Stimulated activated effector memory CD8-positive, alpha-beta T cell treated with anti-CD3 and anti-CD28 coated beads, Interleukin-12 subunit alpha, Interleukin-12 subunit beta, amount 100 ng/mL, for 72 hours (primary cell): ENCODE results near the gene EFCAB13.

Source experiments
- ATAC-seq: fragments of 150-1000 bp; cut with Tn5 transposase; 2 replicates; pipeline ENCODE4 v1.10.0; 2021
- DNase-seq, 2 donors: peaks; one replicate each; pipeline ENCODE4 v3.0.0; 2021 to 2022; ENCODE audit warnings: low spot score in 2 of 2
- H3K27ac Mint-ChIP-seq: one replicate; pipeline ENCODE4 v1.8.0; 2022; ENCODE audit warnings: mild to moderate bottlenecking, mixed read lengths
- H3K36me3 Mint-ChIP-seq: one replicate; pipeline ENCODE4 v1.8.0; 2022; ENCODE audit warnings: mild to moderate bottlenecking, mixed read lengths
- H3K4me1 Mint-ChIP-seq: one replicate; pipeline ENCODE4 v1.8.0; 2022; ENCODE audit warnings: mixed read lengths
- H3K4me3 Mint-ChIP-seq: one replicate; pipeline ENCODE4 v1.8.0; 2022; ENCODE audit warnings: mild to moderate bottlenecking, mixed read lengths
- H3K9me3 Mint-ChIP-seq: one replicate; pipeline ENCODE4 v1.8.0; 2022; ENCODE audit warnings: mixed read lengths

Gene EFCAB13

GRCh38 chr17:47323382-47324223 lies at the start of gene EFCAB13:
TSS of gene EFCAB13 (plus strand) at chr17:47323955. CDS start at chr17:47328354, 4,399 bp downstream.
- Mint-ChIP-seq H3K27ac (peak within 1 kb of the TSS; percentile 83), H3K36me3 (no peaks in the 10 kb centered on the region), H3K9me3 (no peaks in the 10 kb centered on the region), H3K4me1 (peaks cover 19% of the 10 kb centered on the region), H3K4me3 (peak within 1 kb of the TSS; percentile 87)
- DNase-seq (peak; percentile 75 to 92), ATAC-seq (peak; percentile 93)

DNA sequence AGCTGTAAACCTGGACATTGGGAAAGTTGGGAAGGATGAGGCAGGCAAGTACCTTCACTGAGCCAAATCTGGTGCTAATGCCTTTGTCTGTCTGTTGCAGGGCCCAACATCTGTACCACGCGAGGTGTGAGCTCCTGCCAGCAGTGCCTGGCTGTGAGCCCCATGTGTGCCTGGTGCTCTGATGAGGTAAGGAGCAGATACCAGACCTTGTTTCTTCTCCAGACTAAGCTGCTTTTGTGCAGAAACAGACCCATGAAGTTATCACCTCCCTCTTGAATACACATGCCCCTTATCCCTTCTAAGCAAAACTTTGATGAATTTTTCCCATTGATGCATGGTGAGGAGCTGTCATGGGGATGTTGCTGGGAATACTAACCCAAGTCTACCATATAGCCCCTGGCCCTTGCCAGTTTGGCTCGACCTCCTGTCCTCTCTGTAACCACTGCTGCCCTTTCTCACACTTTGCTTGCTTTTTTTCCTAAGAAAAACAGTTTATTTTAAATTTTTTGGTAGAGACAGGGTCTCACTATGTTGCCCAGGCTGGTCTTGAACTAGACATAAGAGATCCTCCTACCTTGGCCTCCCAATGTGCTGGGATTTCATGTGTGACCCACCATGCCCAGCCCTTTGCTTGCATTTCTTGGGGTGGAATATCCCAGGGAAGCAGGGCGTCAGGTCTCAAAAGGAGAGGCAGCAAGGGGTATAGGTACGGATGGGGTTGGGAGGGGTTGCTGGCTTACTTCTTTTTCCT lies 49.3 kb upstream of the EFCAB13 start:
- no peak overlapping the region for H3K4me3 Mint-ChIP-seq
- H3K4me1 Mint-ChIP-seq: no peaks in the 10 kb centered on the region
- no peak for ATAC-seq
- H3K36me3 Mint-ChIP-seq: no peaks in the 10 kb centered on the region
- DNase-seq: no peak
- H3K27ac Mint-ChIP-seq: no peak overlapping the region
- H3K9me3 Mint-ChIP-seq: peaks cover 2% of the 10 kb centered on the region

DNA sequence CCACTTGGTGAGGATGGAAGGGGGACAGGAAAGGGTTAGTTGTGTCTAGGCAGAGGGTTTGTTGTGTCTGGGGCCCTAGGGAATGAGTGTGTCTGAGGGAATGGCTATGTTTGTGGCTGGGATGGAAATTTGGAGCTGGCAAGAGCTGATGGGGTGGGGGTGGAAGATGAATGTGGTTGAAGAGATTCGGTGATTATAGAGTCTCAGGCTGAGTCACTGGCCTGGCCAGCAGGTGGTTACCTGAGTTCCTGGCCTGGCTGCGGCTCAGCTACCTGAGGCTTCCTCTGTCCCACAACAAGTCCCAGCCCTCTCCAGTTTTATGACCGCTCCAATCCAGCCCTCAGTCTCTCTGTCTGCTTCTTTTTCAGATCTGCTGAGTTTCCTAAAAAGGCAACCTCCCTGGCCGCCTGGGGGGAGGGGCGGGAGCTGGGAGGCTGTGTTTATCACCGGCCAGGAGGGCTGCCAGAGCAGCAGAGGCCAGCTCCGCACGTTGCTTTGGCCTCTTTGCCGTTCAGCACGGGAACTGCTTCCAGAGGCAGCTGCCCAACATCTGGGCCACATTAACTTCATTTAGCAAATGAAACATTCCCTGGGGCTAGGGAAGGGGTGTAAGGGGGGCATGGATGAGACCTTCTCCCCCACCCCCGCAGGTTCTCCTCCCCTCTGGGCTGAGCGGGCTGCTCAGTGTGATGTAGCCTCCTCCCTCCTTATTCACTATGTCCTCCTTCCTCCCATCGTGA lies 48.3 kb upstream of the EFCAB13 start:
- Mint-ChIP-seq H3K27ac (no peak overlapping the region), H3K4me1 (no peaks in the 10 kb centered on the region), H3K9me3 (no peaks in the 10 kb centered on the region), H3K4me3 (no peak overlapping the region), H3K36me3 (no peaks in the 10 kb centered on the region)
- no peak for ATAC-seq
- DNase-seq: no peak

GRCh38 chr17:47276444-47276843 lies 47.3 kb upstream of the EFCAB13 start:
- no peaks in the 10 kb centered on the region for H3K4me1 Mint-ChIP-seq
- DNase-seq (no peak), ATAC-seq (no peak)
- H3K36me3 Mint-ChIP-seq: no peaks in the 10 kb centered on the region
- H3K9me3 Mint-ChIP-seq: no peaks in the 10 kb centered on the region
- no peak overlapping the region for H3K4me3 Mint-ChIP-seq
- H3K27ac Mint-ChIP-seq: no peak overlapping the region

GRCh38 chr17:47276868-47277267 lies 46.9 kb upstream of the EFCAB13 start:
- no peaks in the 10 kb centered on the region for H3K9me3 Mint-ChIP-seq
- no peak overlapping the region for H3K4me3 Mint-ChIP-seq
- ATAC-seq (no peak), DNase-seq (no peak)
- H3K4me1 Mint-ChIP-seq: no peaks in the 10 kb centered on the region
- H3K27ac Mint-ChIP-seq: no peak overlapping the region
- H3K36me3 Mint-ChIP-seq: no peaks in the 10 kb centered on the region

GRCh38 chr17:47277921-47278320 lies 45.8 kb upstream of the EFCAB13 start:
- ATAC-seq (no peak), DNase-seq (no peak)
- Mint-ChIP-seq H3K36me3 (no peaks in the 10 kb centered on the region), H3K4me3 (no peak overlapping the region), H3K27ac (no peak overlapping the region), H3K4me1 (no peaks in the 10 kb centered on the region), H3K9me3 (no peaks in the 10 kb centered on the region)

GRCh38 chr17:47278561-47278960 lies 45.2 kb upstream of the EFCAB13 start:
- Mint-ChIP-seq H3K27ac (peak overlapping the region; percentile 49), H3K36me3 (no peaks in the 10 kb centered on the region), H3K4me3 (no peak overlapping the region), H3K9me3 (no peaks in the 10 kb centered on the region), H3K4me1 (no peaks in the 10 kb centered on the region)
- DNase-seq (no peak), ATAC-seq (no peak)

DNA sequence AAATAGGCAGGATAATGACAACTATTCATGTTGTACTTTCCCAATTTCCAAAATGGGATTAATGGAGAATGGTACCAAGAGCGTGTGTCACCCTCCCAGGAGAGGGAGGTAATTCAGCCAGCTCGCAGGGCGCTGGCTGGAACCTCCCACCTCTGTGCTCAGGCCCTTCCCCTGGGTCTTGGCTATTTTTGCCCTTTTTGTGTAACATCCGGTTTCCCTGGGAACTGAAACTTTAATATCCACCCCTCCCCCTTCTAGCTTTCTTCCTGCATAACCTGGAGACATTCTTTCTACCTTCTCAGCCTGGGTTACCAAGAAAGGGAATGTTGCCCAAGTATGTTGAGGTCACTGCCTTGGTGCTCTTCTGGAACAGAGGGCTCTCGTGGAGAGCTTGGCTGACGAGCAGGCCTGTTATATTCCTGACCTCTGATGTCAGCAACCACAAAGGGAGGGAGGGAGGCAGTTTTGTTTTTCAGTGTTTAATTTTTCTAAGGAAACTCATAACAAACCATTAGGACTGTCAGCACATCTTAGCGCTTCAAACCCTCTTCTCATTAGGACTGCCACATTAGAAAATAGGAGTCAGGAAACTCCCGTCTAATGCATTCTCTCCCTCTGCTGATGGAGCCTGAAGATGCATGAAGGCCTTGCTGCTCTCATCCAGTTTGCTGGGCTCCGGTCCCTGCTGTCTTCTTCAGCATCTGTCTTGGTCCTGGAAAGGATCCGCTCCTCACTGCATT lies 44.5 kb upstream of the EFCAB13 start:
- no peak overlapping the region for H3K4me3 Mint-ChIP-seq
- H3K4me1 Mint-ChIP-seq: no peaks in the 10 kb centered on the region
- DNase-seq: no peak
- peak overlapping the region; percentile 49 for H3K27ac Mint-ChIP-seq
- H3K36me3 Mint-ChIP-seq: no peaks in the 10 kb centered on the region
- no peaks in the 10 kb centered on the region for H3K9me3 Mint-ChIP-seq
- no peak for ATAC-seq

DNA sequence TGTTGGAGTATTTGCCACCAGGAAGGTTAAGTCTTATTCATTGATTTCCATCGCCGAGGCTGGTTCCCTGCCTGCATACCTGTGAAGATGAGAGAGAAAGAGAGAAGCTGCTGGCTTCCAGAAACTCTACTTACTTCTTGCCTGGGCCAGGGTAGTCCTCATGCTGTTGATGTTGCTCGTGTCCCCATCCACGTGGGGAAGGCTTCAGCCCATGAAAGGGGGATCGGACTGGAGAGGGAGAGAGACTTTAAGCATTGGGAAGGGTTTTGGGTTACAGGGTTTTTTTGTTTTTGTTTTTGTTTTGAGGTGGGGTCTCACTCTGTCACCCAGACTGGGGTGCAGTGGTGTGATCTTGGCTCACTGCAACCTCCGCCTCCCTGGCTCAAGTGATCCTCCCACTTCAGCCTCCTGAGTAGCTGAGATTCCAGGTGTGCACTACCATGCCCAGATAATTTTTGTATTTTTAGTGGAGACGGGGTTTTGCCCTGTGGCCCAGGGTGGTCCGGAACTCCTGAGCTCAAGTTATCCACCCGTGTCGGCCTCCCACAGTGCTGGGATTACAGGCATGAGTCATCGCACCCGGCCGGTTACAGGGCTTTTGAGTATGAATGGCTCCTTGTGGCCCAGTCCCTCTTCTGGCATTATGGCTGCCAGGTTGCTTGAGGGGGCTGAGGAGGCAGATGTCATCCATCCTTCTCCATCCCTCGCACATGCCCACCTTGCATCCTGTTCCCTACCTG lies 43.5 kb upstream of the EFCAB13 start:
- Mint-ChIP-seq H3K27ac (no peak overlapping the region), H3K4me3 (no peak overlapping the region), H3K36me3 (no peaks in the 10 kb centered on the region), H3K4me1 (no peaks in the 10 kb centered on the region), H3K9me3 (no peaks in the 10 kb centered on the region)
- DNase-seq: no peak
- no peak for ATAC-seq

- Mint-ChIP-seq H3K4me1 (peaks cover 4% of the 10 kb centered on the region), H3K36me3 (no peaks in the 10 kb centered on the region), H3K27ac (no peak overlapping the region), H3K4me3 (no peak overlapping the region), H3K9me3 (no peaks in the 10 kb centered on the region)
- ATAC-seq: no peak
- DNase-seq: no peak
Measured at GRCh38 chr17:47281216-47281615, 42.5 kb upstream of the EFCAB13 start.

DNA sequence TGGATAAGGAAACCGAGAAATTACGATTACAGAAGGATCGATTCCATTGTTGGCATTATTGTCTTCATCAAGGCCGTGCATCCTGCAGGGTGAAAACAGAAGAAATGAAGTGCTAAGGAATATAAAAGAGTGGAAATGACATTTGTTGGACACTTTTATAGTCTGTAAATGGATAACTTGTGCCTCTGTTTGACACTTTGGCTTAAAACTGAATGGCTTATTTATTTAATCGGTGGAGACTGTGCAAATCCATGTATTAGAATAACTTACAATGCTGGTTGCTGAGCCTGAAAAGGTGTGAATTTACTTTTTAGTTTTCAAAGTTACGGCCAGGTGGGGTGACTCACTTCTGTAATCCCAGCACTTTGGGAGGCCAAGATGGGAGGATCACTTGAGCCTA lies 38.8 kb upstream of the EFCAB13 start:
- no peak overlapping the region for H3K27ac Mint-ChIP-seq
- no peaks in the 10 kb centered on the region for H3K9me3 Mint-ChIP-seq
- no peak for ATAC-seq
- H3K4me3 Mint-ChIP-seq: no peak overlapping the region
- no peak for DNase-seq
- H3K36me3 Mint-ChIP-seq: no peaks in the 10 kb centered on the region
- H3K4me1 Mint-ChIP-seq: peaks cover 7% of the 10 kb centered on the region

DNA sequence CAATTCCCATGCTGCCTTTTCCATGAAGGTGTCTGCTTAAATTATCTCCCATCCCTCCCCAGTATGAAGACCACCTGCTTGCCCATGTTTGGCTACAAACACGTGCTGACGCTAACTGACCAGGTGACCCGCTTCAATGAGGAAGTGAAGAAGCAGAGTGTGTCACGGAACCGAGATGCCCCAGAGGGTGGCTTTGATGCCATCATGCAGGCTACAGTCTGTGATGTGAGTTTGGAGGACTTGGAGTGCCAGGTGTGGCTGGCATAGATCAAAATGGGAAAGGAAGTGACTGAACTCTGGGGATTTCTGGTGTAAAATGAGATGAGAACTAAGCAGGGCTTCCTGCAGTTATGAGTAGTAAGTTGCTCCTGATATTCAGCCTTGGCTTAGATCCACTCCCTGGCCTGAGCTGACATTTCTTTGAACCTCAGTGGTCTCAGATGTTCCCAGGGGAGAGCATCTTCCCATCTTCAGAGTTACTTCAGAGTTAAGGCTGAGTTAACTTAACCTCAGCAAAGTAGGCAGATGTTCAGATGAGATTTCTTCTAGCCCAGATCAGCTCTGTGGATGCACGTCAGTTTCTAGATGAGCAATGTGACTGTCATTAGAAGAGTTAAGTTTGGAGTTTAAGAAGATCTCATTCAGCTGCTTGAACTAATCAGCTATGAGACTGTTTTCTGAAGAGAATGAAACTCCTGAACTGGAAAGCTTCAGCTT lies 37.4 kb upstream of the EFCAB13 start:
- peak; percentile 88 for ATAC-seq
- peak overlapping the region; percentile 2 for H3K4me3 Mint-ChIP-seq
- H3K36me3 Mint-ChIP-seq: no peaks in the 10 kb centered on the region

GRCh38 chr17:47287068-47287467 lies 36.7 kb upstream of the EFCAB13 start:
- Mint-ChIP-seq H3K4me1 (peaks cover 7% of the 10 kb centered on the region), H3K36me3 (no peaks in the 10 kb centered on the region), H3K9me3 (no peaks in the 10 kb centered on the region), H3K4me3 (no peak overlapping the region), H3K27ac (no peak overlapping the region)
- DNase-seq (no peak), ATAC-seq (peak; percentile 53)

More for the DNA sequence above, 37.4 kb upstream of the EFCAB13 start:
- Mint-ChIP-seq H3K9me3 (no peaks in the 10 kb centered on the region), H3K27ac (no peak overlapping the region), H3K4me1 (peaks cover 7% of the 10 kb centered on the region)
- DNase-seq: peak in 1 of 2 donors; percentile 58

DNA sequence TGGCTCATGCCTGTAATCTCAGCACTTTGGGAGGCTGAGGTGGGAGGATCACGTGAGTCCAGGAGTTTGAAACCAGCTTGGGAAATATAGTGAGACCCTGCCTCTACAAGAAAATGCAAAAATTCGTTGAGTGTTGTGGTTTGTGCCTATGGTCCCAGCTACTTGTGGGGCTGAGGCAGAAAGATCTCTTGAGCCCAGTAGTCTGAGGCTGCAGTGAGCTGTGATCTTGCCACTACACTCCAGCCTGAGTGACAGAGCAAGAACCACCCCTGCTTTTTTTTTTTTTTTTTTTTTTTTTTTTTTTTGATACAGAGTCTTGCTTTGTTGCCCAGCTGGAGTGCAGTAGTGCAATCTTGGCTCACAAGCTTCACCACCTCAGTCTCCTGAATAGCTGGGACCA lies 36.1 kb upstream of the EFCAB13 start:
- H3K4me1 Mint-ChIP-seq: peaks cover 7% of the 10 kb centered on the region
- DNase-seq (no peak), ATAC-seq (no peak)
- H3K36me3 Mint-ChIP-seq: no peaks in the 10 kb centered on the region
- H3K27ac Mint-ChIP-seq: no peak overlapping the region
- H3K9me3 Mint-ChIP-seq: no peaks in the 10 kb centered on the region
- H3K4me3 Mint-ChIP-seq: no peak overlapping the region
